ENCODE results near the gene FRMD4A.

GRCh38 chr10:13637894-13638293, 692.8 kb downstream of the FRMD4A start:
- TF ChIP-seq EZH2 (IDR thresholded peaks at IDR 0.05; ENCODE audit: insufficient read depth, poor library complexity, severe bottlenecking): no peak
- no peak for TF ChIP-seq EZH2phosphoT487 (IDR thresholded peaks at IDR 0.05; ENCODE audit: insufficient read depth, low read depth)
